A549 (cell line): ENCODE measurements around the gene LMX1B. TPM values are rescaled to one million over a fixed set of nuclear protein-coding genes. Genes with fewer than 3 reads are reported as not detected.
A peak's percentile ranks its signal among the peaks of the same experiment; 100 is the strongest.

Experiments used
- ATAC-seq, 2 experiments: fragments of 200-7000 bp in 1 of 2; fragments of >200 bp in 1 of 2; cut with Nextera tagmentation in 1 of 2; cut with Tn5 transposase in 1 of 2; 3 replicates each; pipeline versions ENCODE4 v1.8.0 to v1.9.1; 2018 to 2020; ENCODE audit warnings: mild to moderate bottlenecking in 1 of 2, moderate library complexity in 1 of 2
- CTCF ChIA-PET: fragments of 300-600 bp; sonication (Branson Sonifier 250); formaldehyde crosslinking; extraction: SDS; loops from one replicate; lab custom pipeline; 2021; ENCODE audit warnings: antibody characterized with exemption, inconsistent platforms; lab: Yijun Ruan, JAX
- POLR2A ChIA-PET: fragments of 350-600 bp; formaldehyde crosslinking; extraction: SDS; loops from one replicate; lab custom pipeline; 2021; ENCODE audit warnings: antibody characterized with exemption, inconsistent platforms; lab: Yijun Ruan, JAX
- DNase-seq, 2 experiments: peaks; one replicate each; pipeline versions ENCODE4 v3.0.0 to v3.0.0-alpha.2; 2011 to 2016; ENCODE audit warnings: low read depth in 1 of 2, low spot score in 1 of 2
- FAIRE-seq: peaks from 2 replicates; lab custom pipeline; 2011; peaks lifted over from hg19 to GRCh38; lab: Jason Lieb, UNC
- H3K27ac ChIP-seq, 2 experiments: fragments of >200 bp; sonication (Bioruptor Twin); formaldehyde crosslinking; 3 replicates each; pipeline ENCODE4 v1.5.1; 2016 to 2017
- H3K4me1 ChIP-seq: fragments of >200 bp; sonication (Bioruptor Twin); formaldehyde crosslinking; 3 replicates; pipeline ENCODE4 v1.6.1; 2016
- H3K4me2 ChIP-seq: fragments of >200 bp; sonication (Bioruptor Twin); formaldehyde crosslinking; 3 replicates; pipeline ENCODE4 v1.6.1; 2016
- H3K4me3 ChIP-seq: fragments of >200 bp; sonication (Bioruptor Twin); formaldehyde crosslinking; 3 replicates; pipeline ENCODE4 v1.5.1; 2016
- H3K9me3 ChIP-seq: fragments of >200 bp; sonication (Bioruptor Twin); formaldehyde crosslinking; 3 replicates; pipeline ENCODE4 v1.6.1; 2016
- BCL3 ChIP-seq: fragments of >200 bp; sonication (Bioruptor Twin); formaldehyde crosslinking; IDR thresholded peaks from 3 replicates; pipeline ENCODE4 v1.6.1; 2016
- CBX2 ChIP-seq: fragments of 200-600 bp; sonication (generic); IDR thresholded peaks from 2 replicates; pipeline ENCODE4 v1.6.1; 2016; ENCODE audit warnings: low read depth, mild to moderate bottlenecking, borderline replicate concordance
- CHD4 ChIP-seq: fragments of 200-600 bp; sonication (generic); IDR thresholded peaks from 2 replicates; pipeline ENCODE4 v1.6.1; 2016; ENCODE audit warnings: antibody characterized with exemption, mild to moderate bottlenecking, borderline replicate concordance
- CTCF ChIP-seq: fragments of >200 bp; sonication (Bioruptor Twin); formaldehyde crosslinking; IDR thresholded peaks from 3 replicates; pipeline ENCODE4 v1.5.1; 2016
- ELK1 ChIP-seq: fragments of 150-350 bp; IDR thresholded peaks from 2 replicates; pipeline ENCODE4 v1.6.1; 2014; ENCODE audit warnings: low read depth, mild to moderate bottlenecking, low read length
- EP300 ChIP-seq, 2 experiments: fragments of >200 bp; sonication (Bioruptor Twin); formaldehyde crosslinking; IDR thresholded peaks; 2 replicates in 1 of 2; 3 replicates in 1 of 2; pipeline ENCODE4 v1.6.1; 2016 to 2017
- FOSL2 ChIP-seq, 2 experiments: fragments of 450-650 bp in 1 of 2; fragments of >200 bp in 1 of 2; sonication (Bioruptor Twin) in 1 of 2; formaldehyde crosslinking; IDR thresholded peaks; 2 replicates each; pipeline versions ENCODE4 v1.5.0 to v1.6.1; 2016 to 2020; ENCODE audit warnings: mild to moderate bottlenecking in 1 of 2, moderate library complexity in 1 of 2
- GATA3 ChIP-seq: IDR thresholded peaks from 2 replicates; pipeline ENCODE4 v1.6.1; 2012; ENCODE audit warnings: borderline replicate concordance
- HEYL ChIP-seq: fragments of 250-450 bp; sonication (Bioruptor Pico); IDR thresholded peaks from 2 replicates; pipeline ENCODE4 v1.8.0; 2021; ENCODE audit warnings: mild to moderate bottlenecking, moderate library complexity
- HOXB5 ChIP-seq: fragments of 250-450 bp; sonication (Bioruptor Pico); IDR thresholded peaks from 2 replicates; pipeline ENCODE4 v1.5.0; 2020; ENCODE audit warnings: mild to moderate bottlenecking, moderate library complexity
- JUN ChIP-seq, 2 experiments: fragments of >200 bp; sonication (Bioruptor Twin); formaldehyde crosslinking; IDR thresholded peaks; 2 replicates in 1 of 2; 3 replicates in 1 of 2; pipeline ENCODE4 v1.6.1; 2016 to 2017
- MAX ChIP-seq: IDR thresholded peaks from 2 replicates; pipeline ENCODE4 v1.6.1; 2012
- MYC ChIP-seq: IDR thresholded peaks from 2 replicates; pipeline ENCODE4 v1.6.1; 2012; ENCODE audit warnings: mild to moderate bottlenecking, inconsistent platforms, low read length, improper control_type of control experiment, borderline replicate concordance
- PHF8 ChIP-seq: fragments of 200-600 bp; sonication (generic); IDR thresholded peaks from 2 replicates; pipeline ENCODE4 v1.6.1; 2016; ENCODE audit warnings: low read depth, mild to moderate bottlenecking, antibody characterized with exemption, moderate library complexity, borderline replicate concordance
- RAD21 ChIP-seq, 2 experiments: fragments of >200 bp in 1 of 2; sonication (Bioruptor Twin) in 1 of 2; formaldehyde crosslinking in 1 of 2; IDR thresholded peaks in 1 of 2; conservative IDR thresholded peaks in 1 of 2; 2 replicates in 1 of 2; 3 replicates in 1 of 2; pipeline ENCODE4 v1.6.1; 2012 to 2018; ENCODE audit warnings: inconsistent platforms in 1 of 2
- RARB ChIP-seq: fragments of 250-450 bp; sonication (Bioruptor Pico); IDR thresholded peaks from 2 replicates; pipeline ENCODE4 v1.8.0; 2021; ENCODE audit warnings: mild to moderate bottlenecking, moderate library complexity
- REST ChIP-seq: fragments of 200-600 bp; sonication (generic); IDR thresholded peaks from 2 replicates; pipeline ENCODE4 v1.6.1; 2016; ENCODE audit warnings: antibody characterized with exemption, mild to moderate bottlenecking, moderate library complexity
- RFX5 ChIP-seq: fragments of 450-650 bp; IDR thresholded peaks from 2 replicates; pipeline ENCODE4 v1.7.1; 2014; ENCODE audit warnings: antibody characterized with exemption, mild to moderate bottlenecking, moderate library complexity
- RNF2 ChIP-seq: fragments of 200-600 bp; sonication (generic); IDR thresholded peaks from 2 replicates; pipeline ENCODE4 v1.6.1; 2016; ENCODE audit warnings: low read depth, mild to moderate bottlenecking, antibody characterized with exemption, moderate library complexity, borderline replicate concordance
- SMC3 ChIP-seq: fragments of >200 bp; sonication (Bioruptor Twin); formaldehyde crosslinking; IDR thresholded peaks from 3 replicates; pipeline ENCODE4 v1.6.1; 2018; ENCODE audit warnings: inconsistent platforms
- TFCP2L1 ChIP-seq: fragments of 250-450 bp; sonication (Bioruptor Pico); IDR thresholded peaks from 2 replicates; pipeline ENCODE4 v1.5.0; 2021; ENCODE audit warnings: mild to moderate bottlenecking
- ZC3H11A ChIP-seq: fragments of 450-650 bp; IDR thresholded peaks from 2 replicates; pipeline ENCODE4 v1.6.1; 2014; ENCODE audit warnings: antibody characterized with exemption, mild to moderate bottlenecking
- WGBS: methylation state at CpG from one replicate; pipeline ENCODE4 v1.1.6; 2017; ENCODE audit errors: missing lambda C conversion rate; 5-methylcytosine and 5-hydroxymethylcytosine counted together
- polyA plus RNA-seq, 4 experiments: library from polyadenylated mRNA; depleted of rRNA in 3 of 4; stranded (reverse); fragments of >200 nt; fragmentation: RNase III in 1 of 4; extraction: RNeasy Plus Mini Kit Qiagen cat#74134 plus additional on column Dnase treatment in 1 of 4; gene quantifications; 2 replicates in 3 of 4; 3 replicates in 1 of 4; pipeline ENCODE4 v1.2.3, GENCODE V29; 2011 to 2017

The LMX1B gene
- polyA plus RNA-seq, 2 of the 4 experiments (the other 2 are of a cell fraction), result 0.41 to 0.56 TPM

GRCh38 chr9:126581893-126582292 is 31.8 kb upstream of the LMX1B start (continued):
- TF ChIP-seq CTCF (no peak), RARB (CRISPR knock-in tag) (no peak), EP300 (IDR thresholded peaks at IDR 0.05) (no peak), ZC3H11A (no peak), JUN (IDR thresholded peaks at IDR 0.05) (no peak), SMC3 (no peak), MYC (no peak), CBX2 (no peak), HEYL (no peak), GATA3 (no peak), RFX5 (no peak)

- H3K4me3 ChIP-seq, result no peak overlapping the region
- no peak overlapping the region for H3K27ac ChIP-seq
- DNase-seq (no peak), ATAC-seq (peak; percentile 51 to 59; a peak in 5 of 6 replicates), FAIRE-seq (no peak)
- ChIA-PET CTCF (interaction anchor here (1.4 to 1.6 kb wide), 2 partner anchors 18 to 24 kb away, joined by 3 to 8 read pairs; no protein-coding TSS in a partner anchor), POLR2A (no interaction called here)
- 31% methylated on average over 7 of the region's 7 CpGs for WGBS
- H3K4me1 ChIP-seq, result no peaks in the 10 kb centered on the region
- no peaks in the 10 kb centered on the region for H3K9me3 ChIP-seq
- H3K4me2 ChIP-seq, result no peak overlapping the region
- TF ChIP-seq FOSL2 (IDR thresholded peaks at IDR 0.05) (no peak), FOSL2 (CRISPR knock-in tag; IDR thresholded peaks at IDR 0.05) (no peak), HOXB5 (no peak), ELK1 (no peak), RAD21 (conservative IDR thresholded peaks at IDR 0.05 in 1 of 2, IDR thresholded peaks at IDR 0.05 in 1 of 2) (no peak), GATA3 (no peak), MAX (no peak), CTCF (no peak), CHD4 (no peak), RNF2 (no peak), EP300 (IDR thresholded peaks at IDR 0.05) (no peak), TFCP2L1 (CRISPR knock-in tag) (no peak), PHF8 (no peak), BCL3 (no peak), REST (no peak)
Measured at GRCh38 chr9:126582427-126582826, 31.3 kb upstream of the LMX1B start.
